Fibroblast of villous mesenchyme (primary cell): ENCODE data around the gene ERG. TPM values are rescaled to one million over a fixed set of nuclear protein-coding genes. Genes with fewer than 3 reads are reported as not detected.

Source experiments
- DNase-seq: peaks from one replicate; pipeline ENCODE4 v3.0.0-alpha.2; 2010; ENCODE audit warnings: low read depth
- H3K4me3 ChIP-seq: 2 replicates; pipeline ENCODE4 v1.5.1; 2011; ENCODE audit warnings: low read depth, mild to moderate bottlenecking, low read length
- total RNA-seq: library from RNA; depleted of rRNA; stranded (reverse); fragments of >200 nt; gene quantifications from 2 replicates; pipeline ENCODE4 v1.2.3, GENCODE V29; 2012
- TF ChIP-seq, protein P1 (sequence below): IDR thresholded peaks from 2 replicates; pipeline ENCODE4 v1.5.1; 2012; ENCODE audit warnings: low read depth, mild to moderate bottlenecking, low read length; ENCODE audit not compliant: insufficient read depth

ERG gene
- total RNA-seq, 1 donor: not detected

DNA sequence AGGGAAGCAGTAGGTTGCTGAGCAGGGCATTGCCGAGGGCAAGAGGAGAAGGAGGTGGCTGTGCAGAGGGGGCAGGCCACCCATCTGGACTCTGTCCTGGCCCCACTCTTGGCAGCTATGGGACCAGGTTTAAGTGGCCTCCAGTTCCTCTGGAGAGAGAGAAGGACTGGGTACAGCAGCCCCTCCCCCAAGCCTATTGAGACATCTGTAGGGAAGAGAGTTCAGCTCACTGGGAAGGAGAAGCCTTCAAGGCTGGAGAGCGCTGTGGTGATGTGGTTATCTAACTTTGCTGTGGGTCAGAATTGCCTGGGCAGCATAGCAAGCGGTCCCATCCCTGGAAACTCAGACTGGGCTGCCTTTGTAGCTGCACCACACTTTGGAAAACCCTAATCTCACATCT, 147.6 kb downstream of the ERG start:
- TF ChIP-seq, protein P1, sequence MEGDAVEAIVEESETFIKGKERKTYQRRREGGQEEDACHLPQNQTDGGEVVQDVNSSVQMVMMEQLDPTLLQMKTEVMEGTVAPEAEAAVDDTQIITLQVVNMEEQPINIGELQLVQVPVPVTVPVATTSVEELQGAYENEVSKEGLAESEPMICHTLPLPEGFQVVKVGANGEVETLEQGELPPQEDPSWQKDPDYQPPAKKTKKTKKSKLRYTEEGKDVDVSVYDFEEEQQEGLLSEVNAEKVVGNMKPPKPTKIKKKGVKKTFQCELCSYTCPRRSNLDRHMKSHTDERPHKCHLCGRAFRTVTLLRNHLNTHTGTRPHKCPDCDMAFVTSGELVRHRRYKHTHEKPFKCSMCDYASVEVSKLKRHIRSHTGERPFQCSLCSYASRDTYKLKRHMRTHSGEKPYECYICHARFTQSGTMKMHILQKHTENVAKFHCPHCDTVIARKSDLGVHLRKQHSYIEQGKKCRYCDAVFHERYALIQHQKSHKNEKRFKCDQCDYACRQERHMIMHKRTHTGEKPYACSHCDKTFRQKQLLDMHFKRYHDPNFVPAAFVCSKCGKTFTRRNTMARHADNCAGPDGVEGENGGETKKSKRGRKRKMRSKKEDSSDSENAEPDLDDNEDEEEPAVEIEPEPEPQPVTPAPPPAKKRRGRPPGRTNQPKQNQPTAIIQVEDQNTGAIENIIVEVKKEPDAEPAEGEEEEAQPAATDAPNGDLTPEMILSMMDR: no peak
- DNase-seq: peak; percentile 21

DNA sequence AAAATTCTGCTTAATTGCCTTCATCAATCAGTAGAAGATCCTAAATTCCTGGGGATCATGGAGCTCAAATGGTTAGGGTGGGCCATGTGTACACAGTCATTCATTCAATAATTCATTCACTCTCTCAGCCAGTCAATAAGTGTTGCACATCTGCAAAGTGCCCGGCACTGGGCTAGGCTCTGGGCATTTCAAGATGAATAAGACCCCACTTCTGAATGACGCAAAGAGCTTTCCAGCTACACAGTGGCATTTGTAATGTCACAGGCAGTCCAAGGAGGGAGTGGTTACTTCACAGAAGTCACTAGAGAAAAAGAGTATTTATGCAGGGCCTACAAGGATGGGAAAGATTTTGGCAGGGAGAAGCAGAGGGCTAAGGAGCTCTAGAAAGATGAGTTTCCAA, 148.3 kb downstream of the ERG start:
- TF ChIP-seq, protein P1: no peak
- DNase-seq: no peak
- H3K4me3 ChIP-seq: no peak overlapping the region

More for the DNA sequence above, 147.6 kb downstream of the ERG start:
- no peak overlapping the region for H3K4me3 ChIP-seq

DNA sequence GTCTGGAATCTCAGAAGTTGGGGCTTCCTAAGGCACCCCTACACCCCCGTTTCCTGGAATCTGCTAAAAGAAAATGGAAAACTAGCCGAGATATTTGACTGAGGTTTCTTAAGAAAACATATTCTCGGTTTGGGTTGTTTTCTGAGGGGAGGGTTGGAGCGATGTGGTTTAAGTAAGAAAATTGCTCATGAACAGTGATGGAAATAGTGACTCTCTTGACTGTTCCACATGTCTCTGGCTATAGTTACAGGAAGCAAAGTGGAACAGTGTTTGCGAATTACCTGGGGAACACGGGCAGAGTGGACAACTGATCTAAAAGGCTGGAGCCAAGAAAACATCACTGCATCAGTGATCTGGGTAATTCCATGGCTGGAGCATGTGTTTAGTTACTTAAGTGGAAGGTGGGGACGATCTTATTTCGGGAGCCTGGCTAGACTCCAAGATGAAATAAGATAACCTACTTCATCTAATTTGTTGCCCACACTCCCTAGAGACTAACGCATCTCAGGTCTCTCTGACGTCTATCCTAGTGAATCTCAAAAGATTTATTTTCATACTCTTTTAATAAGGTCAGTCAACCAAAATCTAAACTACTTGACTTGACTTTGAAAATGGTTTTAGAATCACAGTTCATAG, 149.0 kb downstream of the ERG start:
- H3K4me3 ChIP-seq: no peak overlapping the region
- TF ChIP-seq, protein P1: no peak
- DNase-seq: peak; percentile 40

DNA sequence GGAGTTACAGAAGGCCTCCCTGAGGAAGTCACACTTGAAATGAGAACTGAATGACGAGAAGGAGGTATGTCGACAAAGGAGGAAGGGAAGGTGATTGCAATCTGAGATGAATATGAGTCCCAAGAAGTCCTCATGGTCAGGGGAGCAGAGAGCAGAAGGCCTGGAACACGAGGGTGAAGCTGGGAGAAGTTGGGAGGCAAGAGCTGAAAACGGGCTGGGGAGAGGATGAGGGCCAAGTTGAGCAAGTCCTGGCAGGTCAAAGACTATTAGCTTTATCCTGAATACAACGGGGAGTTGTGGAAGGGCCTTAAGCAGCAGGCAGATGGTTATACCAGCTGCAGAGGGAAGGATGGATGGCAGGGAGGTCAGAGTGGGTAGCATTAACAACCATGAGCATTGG, 152.0 kb downstream of the ERG start:
- TF ChIP-seq, protein P1: no peak
- H3K4me3 ChIP-seq: no peak overlapping the region
- no peak for DNase-seq

DNA sequence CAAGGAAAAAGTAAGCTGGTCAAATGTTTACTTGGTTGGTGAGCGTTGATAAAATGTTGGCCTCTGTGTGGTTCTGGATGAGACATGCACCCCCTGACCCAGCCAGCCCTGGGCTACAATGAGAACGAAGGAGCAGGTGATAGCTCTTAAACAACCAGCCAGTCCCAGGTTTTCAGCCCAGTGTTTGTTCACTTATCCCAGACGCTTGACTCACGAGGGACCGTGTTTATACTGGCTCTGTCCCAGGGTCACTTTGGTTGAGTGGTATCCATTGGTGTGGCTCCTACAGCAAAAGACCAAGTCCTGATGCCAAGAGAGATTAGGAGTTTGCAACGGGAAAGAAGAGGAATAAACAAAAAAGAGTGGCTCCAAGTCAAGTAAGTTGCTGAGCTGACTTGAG, 154.6 kb downstream of the ERG start:
- H3K4me3 ChIP-seq: no peak overlapping the region
- DNase-seq: peak; percentile 45
- TF ChIP-seq, protein P1: no peak

DNA sequence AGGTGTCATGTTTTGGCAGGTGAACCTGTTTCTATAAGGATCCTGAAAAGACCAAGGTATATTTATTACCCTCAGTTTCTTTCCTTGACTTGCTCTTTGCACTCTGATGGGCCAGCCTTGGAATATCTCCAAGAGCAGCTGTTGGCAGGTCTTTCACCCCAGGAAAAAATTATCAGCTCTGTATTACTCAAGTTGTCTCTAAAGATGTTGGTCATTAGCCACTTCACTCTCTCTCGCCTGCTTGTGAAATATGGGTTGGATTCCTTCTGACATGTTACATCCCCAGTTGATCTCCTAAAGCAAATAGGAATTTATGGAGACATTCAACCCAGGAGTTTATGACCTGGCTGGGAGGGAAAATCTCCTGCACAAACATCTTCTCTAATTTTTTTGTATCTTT, 155.5 kb downstream of the ERG start:
- no peak overlapping the region for H3K4me3 ChIP-seq
- TF ChIP-seq, protein P1: no peak
- peak; percentile 70 for DNase-seq

DNA sequence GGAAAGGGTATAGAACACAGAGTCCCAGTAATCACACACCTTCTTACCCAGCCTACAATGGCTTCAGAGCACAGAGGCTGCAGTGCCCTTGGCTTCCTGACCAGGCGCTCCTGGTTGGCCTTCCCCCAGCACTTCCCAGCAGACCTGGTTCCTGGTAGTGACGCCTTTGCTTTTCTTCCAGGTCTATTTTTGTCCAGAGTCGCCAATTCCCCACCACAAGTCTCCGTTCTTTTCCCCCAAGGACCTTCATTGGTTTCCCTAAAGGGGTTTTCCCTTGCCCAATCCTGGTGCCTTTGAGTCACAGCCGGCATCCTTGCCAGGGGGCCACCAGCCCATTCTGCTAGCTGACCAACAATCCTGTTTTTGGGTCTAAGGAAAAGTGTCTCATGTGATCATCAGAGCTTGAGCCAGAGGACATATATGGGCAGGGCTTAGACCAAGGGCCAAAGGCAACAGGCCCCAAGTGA, 156.7 kb downstream of the ERG start:
- H3K4me3 ChIP-seq: no peak overlapping the region
- DNase-seq: no peak
- TF ChIP-seq, protein P1: no peak
